HUES48 (cell line): ENCODE data around the gene RSPH1.

ENCODE experiments used
- H3K27ac ChIP-seq: one replicate; pipeline ENCODE4 v1.7.0; 2013; ENCODE audit warnings: low read depth, low read length, inconsistent platforms
- H3K27me3 ChIP-seq: 2 replicates; pipeline ENCODE4 v1.6.1; 2013; ENCODE audit warnings: mild to moderate bottlenecking, low read length; ENCODE audit not compliant: control insufficient read depth, insufficient read depth
- H3K36me3 ChIP-seq: 2 replicates; pipeline ENCODE4 v1.6.1; 2013; ENCODE audit warnings: low read length; ENCODE audit not compliant: control insufficient read depth, insufficient read depth
- H3K4me1 ChIP-seq: 2 replicates; pipeline ENCODE4 v1.6.1; 2013; ENCODE audit warnings: mild to moderate bottlenecking, low read length; ENCODE audit not compliant: control insufficient read depth, insufficient read depth
- H3K4me3 ChIP-seq: 2 replicates; pipeline ENCODE4 v1.5.1; 2013; ENCODE audit warnings: mild to moderate bottlenecking, low read depth, low read length
- H3K9ac ChIP-seq: 2 replicates; pipeline ENCODE4 v1.6.1; 2013; ENCODE audit warnings: mild to moderate bottlenecking, low read depth, low read length, moderate library complexity
- H3K9me3 ChIP-seq: 2 replicates; pipeline ENCODE4 v1.6.1; 2013; ENCODE audit warnings: low read length; ENCODE audit not compliant: control insufficient read depth, insufficient read depth

Gene RSPH1

DNA sequence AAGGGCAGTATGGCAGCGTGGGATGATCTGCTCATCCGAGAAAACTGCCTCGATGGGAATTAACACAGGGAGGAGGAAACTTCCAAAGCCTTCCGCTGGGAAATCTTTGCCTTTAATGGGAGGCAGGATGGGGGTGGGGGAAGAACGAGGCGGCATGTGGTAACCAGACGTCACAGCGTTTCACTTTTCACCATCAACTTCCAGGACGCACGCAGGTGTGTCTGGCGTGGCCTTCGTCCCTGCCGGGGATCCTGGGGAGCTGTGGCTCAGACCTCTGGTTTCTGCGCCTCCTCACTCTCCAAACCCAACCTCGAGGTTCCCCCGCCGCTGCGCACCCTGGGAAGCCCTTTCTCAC, 282 bp downstream of the RSPH1 start:
- Histone ChIP-seq H3K36me3 (no peaks in the 10 kb centered on the region), H3K4me3 (peak overlapping the region; percentile 82), H3K27ac (no peak overlapping the region), H3K9ac (no peak overlapping the region), H3K9me3 (no peaks in the 10 kb centered on the region), H3K4me1 (peaks cover 5% of the 10 kb centered on the region; the same call in 1 of the 2 replicates), H3K27me3 (peaks cover 4% of the 10 kb centered on the region; the same call in 1 of the 2 replicates)

GRCh38 chr21:42495027-42495426, 997 bp downstream of the RSPH1 start:
- no peak overlapping the region for H3K27ac ChIP-seq
- H3K36me3 ChIP-seq: no peaks in the 10 kb centered on the region
- H3K9ac ChIP-seq: no peak overlapping the region
- peaks cover 4% of the 10 kb centered on the region; the same call in 1 of the 2 replicates for H3K27me3 ChIP-seq
- no peaks in the 10 kb centered on the region for H3K9me3 ChIP-seq
- H3K4me3 ChIP-seq: no peak overlapping the region
- peaks cover 5% of the 10 kb centered on the region; the same call in 1 of the 2 replicates for H3K4me1 ChIP-seq

GRCh38 chr21:42493109-42494060, 2.6 kb downstream of the RSPH1 start:
- Histone ChIP-seq H3K4me1 (peaks cover 5% of the 10 kb centered on the region; the same call in 1 of the 2 replicates), H3K9me3 (no peaks in the 10 kb centered on the region), H3K36me3 (no peaks in the 10 kb centered on the region), H3K9ac (no peak overlapping the region), H3K27ac (no peak overlapping the region), H3K27me3 (peaks cover 4% of the 10 kb centered on the region; the same call in 1 of the 2 replicates), H3K4me3 (no peak overlapping the region)

DNA sequence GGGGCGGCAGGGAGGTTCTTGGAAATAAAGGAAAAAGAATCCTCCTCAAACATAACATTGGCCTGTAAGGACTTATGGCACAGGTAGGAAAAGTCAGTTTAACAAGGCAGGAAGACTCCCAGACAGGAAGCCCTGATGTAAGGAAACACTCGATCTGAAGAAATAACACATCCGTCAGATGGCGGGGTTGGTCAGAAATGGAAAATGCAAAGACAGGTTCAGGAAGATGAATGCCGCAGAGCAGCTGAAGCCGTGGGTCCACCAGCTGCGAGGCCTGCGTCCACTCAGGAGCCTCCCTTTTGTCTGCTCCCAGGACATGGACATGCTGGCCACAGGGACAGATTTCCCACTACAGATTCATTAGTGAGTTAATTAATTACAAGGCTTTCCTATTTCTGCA, 3.8 kb downstream of the RSPH1 start:
- Histone ChIP-seq H3K4me1 (peaks cover 4% of the 10 kb centered on the region; the same call in 1 of the 2 replicates), H3K27me3 (peaks cover 4% of the 10 kb centered on the region; the same call in 1 of the 2 replicates), H3K4me3 (no peak overlapping the region)

DNA sequence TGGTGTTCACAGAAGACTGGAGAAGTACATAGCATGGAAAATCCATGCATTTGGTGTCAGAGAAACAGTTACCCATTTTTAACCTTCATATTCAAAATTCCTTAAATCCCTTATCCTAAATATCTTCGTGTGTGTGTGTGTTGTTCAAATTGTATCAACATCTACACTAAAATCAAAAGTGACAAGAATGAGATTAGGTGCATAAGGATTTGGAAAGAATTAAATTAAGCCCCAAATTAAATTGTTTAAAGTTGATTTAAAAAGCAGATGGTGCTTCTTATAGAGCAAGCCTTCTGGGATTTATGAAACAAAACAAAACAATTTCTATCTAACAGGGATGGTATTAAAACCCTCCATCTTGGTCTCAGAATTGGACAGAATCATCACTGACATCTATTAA, 4.7 kb downstream of the RSPH1 start:
- no peaks in the 10 kb centered on the region for H3K4me1 ChIP-seq
- no peak overlapping the region for H3K9ac ChIP-seq
- H3K27ac ChIP-seq: no peak overlapping the region
- no peak overlapping the region for H3K4me3 ChIP-seq
- H3K27me3 ChIP-seq: peaks cover 4% of the 10 kb centered on the region; the same call in 1 of the 2 replicates
- no peaks in the 10 kb centered on the region for H3K36me3 ChIP-seq
- no peaks in the 10 kb centered on the region for H3K9me3 ChIP-seq

More for the DNA sequence above, 3.8 kb downstream of the RSPH1 start:
- H3K27ac ChIP-seq: no peak overlapping the region
- no peaks in the 10 kb centered on the region for H3K36me3 ChIP-seq
- H3K9me3 ChIP-seq: no peaks in the 10 kb centered on the region
- H3K9ac ChIP-seq: no peak overlapping the region

DNA sequence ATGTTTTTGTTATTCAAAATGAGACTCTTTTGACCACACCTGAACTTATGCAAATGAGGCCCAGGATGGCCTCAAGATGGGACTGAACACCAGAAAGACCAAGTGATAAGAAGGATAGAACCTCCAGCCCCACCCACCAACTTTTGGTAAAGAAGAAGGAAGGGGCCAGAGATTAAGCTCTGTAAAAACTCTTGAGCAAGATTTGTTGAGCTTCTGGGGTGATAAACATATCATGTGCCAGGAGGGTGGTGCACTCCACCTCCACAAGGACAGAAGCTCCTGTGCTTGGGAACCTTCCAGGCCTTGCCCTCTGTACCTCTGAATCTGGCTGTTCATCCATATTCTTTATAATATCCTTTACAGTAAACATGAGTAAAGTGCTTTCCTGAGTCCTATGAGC, 5.3 kb downstream of the RSPH1 start:
- Histone ChIP-seq H3K4me3 (no peak overlapping the region), H3K27me3 (peaks cover 4% of the 10 kb centered on the region; the same call in 1 of the 2 replicates), H3K36me3 (no peaks in the 10 kb centered on the region), H3K27ac (no peak overlapping the region), H3K9ac (no peak overlapping the region), H3K9me3 (no peaks in the 10 kb centered on the region), H3K4me1 (no peaks in the 10 kb centered on the region)

DNA sequence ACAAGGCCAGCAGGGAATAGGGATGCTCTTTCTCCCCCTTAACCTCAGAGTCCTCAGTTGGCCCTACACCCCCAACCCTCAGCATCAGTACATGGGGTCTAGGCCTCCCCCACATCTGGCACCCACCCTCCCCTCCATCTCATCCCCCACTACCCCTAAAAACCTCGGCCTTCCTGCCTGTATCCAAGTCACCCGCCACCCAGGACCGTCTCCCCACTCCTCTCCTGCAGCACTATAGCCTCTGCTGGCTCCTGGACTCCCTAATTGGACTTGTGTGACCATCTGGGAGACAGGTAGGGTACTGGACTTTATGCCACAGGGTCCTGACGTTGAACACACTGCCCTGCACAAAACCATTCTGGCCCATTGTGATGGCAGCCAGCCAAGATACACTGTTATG, 6.0 kb downstream of the RSPH1 start:
- Histone ChIP-seq H3K9me3 (no peaks in the 10 kb centered on the region), H3K9ac (no peak overlapping the region), H3K27me3 (no peaks in the 10 kb centered on the region), H3K4me3 (no peak overlapping the region), H3K4me1 (no peaks in the 10 kb centered on the region), H3K36me3 (no peaks in the 10 kb centered on the region), H3K27ac (no peak overlapping the region)

GRCh38 chr21:42489006-42489563, 6.9 kb downstream of the RSPH1 start:
- H3K4me3 ChIP-seq: no peak overlapping the region
- no peaks in the 10 kb centered on the region for H3K36me3 ChIP-seq
- H3K27ac ChIP-seq: no peak overlapping the region
- no peak overlapping the region for H3K9ac ChIP-seq
- no peaks in the 10 kb centered on the region for H3K9me3 ChIP-seq
- H3K4me1 ChIP-seq: no peaks in the 10 kb centered on the region
- H3K27me3 ChIP-seq: no peaks in the 10 kb centered on the region

- Histone ChIP-seq H3K9ac (no peak overlapping the region), H3K4me1 (no peaks in the 10 kb centered on the region), H3K36me3 (no peaks in the 10 kb centered on the region), H3K27me3 (no peaks in the 10 kb centered on the region), H3K4me3 (no peak overlapping the region), H3K9me3 (no peaks in the 10 kb centered on the region), H3K27ac (no peak overlapping the region)
Measured at GRCh38 chr21:42486531-42486930, 9.5 kb downstream of the RSPH1 start.

DNA sequence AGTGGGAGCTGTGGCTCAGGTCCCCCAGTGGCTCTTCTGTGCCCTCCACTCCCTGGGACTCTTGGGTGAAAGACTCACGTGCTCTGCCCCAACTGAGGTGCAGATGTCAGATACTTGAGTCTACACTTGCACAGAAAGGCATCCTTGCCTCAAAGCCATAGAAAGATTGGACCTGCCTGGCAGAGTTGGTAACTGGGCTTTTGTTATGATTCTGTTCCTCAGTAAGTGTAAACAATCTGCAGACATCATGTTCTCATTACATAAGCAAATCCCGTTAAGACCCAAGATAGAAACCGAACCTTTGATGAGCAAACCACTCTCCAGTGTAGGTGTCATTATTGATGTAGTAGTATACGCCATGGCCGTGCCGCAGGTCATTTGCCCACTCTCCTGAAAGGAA, 10.0 kb downstream of the RSPH1 start:
- Histone ChIP-seq H3K9ac (no peak overlapping the region), H3K27ac (no peak overlapping the region), H3K4me3 (no peak overlapping the region), H3K27me3 (no peaks in the 10 kb centered on the region), H3K4me1 (no peaks in the 10 kb centered on the region), H3K36me3 (no peaks in the 10 kb centered on the region), H3K9me3 (no peaks in the 10 kb centered on the region)

DNA sequence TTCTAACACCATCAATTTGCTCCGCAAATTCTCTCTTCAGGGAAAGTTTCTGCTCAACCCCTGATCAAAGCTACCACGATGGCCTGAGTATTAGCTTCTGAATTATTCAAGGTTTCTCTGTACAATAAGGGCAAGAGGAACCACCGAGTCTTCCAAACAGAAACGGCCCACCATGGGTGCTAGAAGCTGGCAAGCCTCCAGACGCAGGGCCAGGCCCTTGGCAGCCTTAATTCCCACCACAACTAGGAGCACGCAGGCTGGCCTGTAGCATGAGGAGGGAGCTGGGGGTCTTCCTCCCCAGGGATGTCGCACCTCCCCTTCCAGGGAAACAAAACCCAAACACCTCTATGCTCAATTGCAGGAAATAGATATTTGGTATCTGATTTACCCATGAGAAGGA, 11.1 kb downstream of the RSPH1 start:
- Histone ChIP-seq H3K9ac (no peak overlapping the region), H3K9me3 (no peaks in the 10 kb centered on the region), H3K4me3 (no peak overlapping the region), H3K4me1 (no peaks in the 10 kb centered on the region), H3K27ac (no peak overlapping the region), H3K27me3 (no peaks in the 10 kb centered on the region), H3K36me3 (no peaks in the 10 kb centered on the region)
